ENCODE data around the gene MPO.

The MPO gene

GRCh38 chr17:58229384-58229783, 51.4 kb downstream of the MPO start:
- no peak for DNase-seq

GRCh38 chr17:58228679-58229078, 52.1 kb downstream of the MPO start:
- no peak for DNase-seq

GRCh38 chr17:58227733-58228132, 53.0 kb downstream of the MPO start:
- DNase-seq, result no peak

GRCh38 chr17:58224315-58224714, 56.4 kb downstream of the MPO start:
- no peak for DNase-seq

Data from activated CD8-positive, alpha-beta memory T cell treated with anti-CD3 and anti-CD28 coated beads, Interleukin-2, amount 50 U/mL, for 48 hours (primary cell).